Stomach (tissue), 9 donors: Measurements from ENCODE around the gene GPD2. TPM values are rescaled to one million over a fixed set of nuclear protein-coding genes. Genes with fewer than 3 reads are reported as not detected.
A peak's percentile ranks its signal among the peaks of the same experiment; 100 is the strongest.

Experiments
- DNase-seq, 2 donors: peaks; one replicate each; pipeline versions ENCODE4 v3.0.0 to v3.0.0-alpha.2; 2013 to 2019
- H3K27ac ChIP-seq, 5 donors: fragments of 200-600 bp in 4 of 5; sonication (generic) in 4 of 5; one replicate each; pipeline ENCODE4 v1.5.1; 2013 to 2019; ENCODE audit warnings: mild to moderate bottlenecking in 1 of 5, moderate library complexity in 1 of 5
- H3K27me3 ChIP-seq, 3 donors: fragments of 200-600 bp; sonication (generic); one replicate each; pipeline ENCODE4 v1.5.1; 2017 to 2019; ENCODE audit warnings: mixed run types in 1 of 3
- H3K36me3 ChIP-seq, 4 donors: fragments of 200-600 bp; sonication (generic); 1 replicate in 3 of 4; 2 replicates in 1 of 4; pipeline ENCODE4 v1.5.1; 2016 to 2019
- H3K4me1 ChIP-seq, 4 donors: fragments of 200-600 bp; sonication (generic); one replicate each; pipeline ENCODE4 v1.5.1; 2016 to 2019
- H3K4me3 ChIP-seq, 4 donors: fragments of 200-600 bp; sonication (generic) in 3 of 4; one replicate each; pipeline ENCODE4 v1.5.1; 2016 to 2019; ENCODE audit warnings: mild to moderate bottlenecking in 1 of 4
- H3K9me3 ChIP-seq, 4 donors: fragments of 200-600 bp; sonication (generic); one replicate each; pipeline ENCODE4 v1.5.1; 2016 to 2019
- CTCF ChIP-seq, 7 experiments: fragments of 450-650 bp in 4 of 7; fragments of 200-600 bp in 3 of 7; sonication (generic) in 3 of 7; IDR thresholded peaks; one replicate each; pipeline ENCODE4 v1.5.1; 2016 to 2019; ENCODE audit warnings: antibody characterized with exemption in 7 of 7, control low read depth in 2 of 7, mild to moderate bottlenecking in 1 of 7
- EP300 ChIP-seq: sonication (generic); formaldehyde crosslinking; IDR thresholded peaks from one replicate; pipeline ENCODE4 v1.6.1; 2017; ENCODE audit warnings: antibody characterized with exemption
- POLR2A ChIP-seq, 4 donors: fragments of 450-650 bp; IDR thresholded peaks; one replicate each; pipeline ENCODE4 v1.6.1; 2016; ENCODE audit warnings: antibody characterized with exemption in 4 of 4, control low read depth in 2 of 4, mild to moderate bottlenecking in 1 of 4, moderate library complexity in 1 of 4
- POLR2AphosphoS5 ChIP-seq, 3 donors: sonication (generic); formaldehyde crosslinking; IDR thresholded peaks; one replicate each; pipeline ENCODE4 v1.6.1; 2016; ENCODE audit warnings: antibody characterized with exemption in 3 of 3
- WGBS, 5 donors: extraction: QIAGEN DNeasy Blood & Tissue Kit in 3 of 5; methylation state at CpG; one replicate each; pipeline versions ENCODE4 v1.1.5 to v1.1.7; 2013 to 2018; 5-methylcytosine and 5-hydroxymethylcytosine counted together
- intact Hi-C: fragments of 100-400 bp; cut with DNase I; formaldehyde crosslinking; loops from one replicate; pipeline ENCODE4 v1.15.1; 2023; ENCODE audit warnings: low total_unique reads
- polyA plus RNA-seq, 3 donors: library from polyadenylated mRNA; stranded (reverse); fragments of 200-250 nt; gene quantifications; one replicate each; pipeline ENCODE4 v1.2.3, GENCODE V29; 2013
- total RNA-seq, 5 donors: library from RNA; depleted of rRNA; stranded (reverse); fragments of >200 nt; gene quantifications; one replicate each; pipeline versions ENCODE4 v1.1.0 to v1.2.3, GENCODE V29; 2014 to 2016
- donor health status: healthy with polysubstance abuse.
- donor health status: Bipolar disorder and iron deficiency.
- donor health status: healthy.

Gene GPD2
- total and polyA plus RNA-seq, 8 donors, result 6.2 to 254 (median 11.5) TPM

- no peak overlapping the region for H3K27ac ChIP-seq
- H3K4me1 ChIP-seq, result peaks cover 5 to 31% (median 9%) of the 10 kb centered on the region in 4 donors
- H3K9me3 ChIP-seq, result no peaks in the 10 kb centered on the region
- H3K36me3 ChIP-seq, result peaks cover 0 to 7% (median 4%) of the 10 kb centered on the region in 4 donors
- no peaks in the 10 kb centered on the region for H3K27me3 ChIP-seq
- DNase-seq, result no peak
- intact Hi-C loops, result no loop called here
- TF ChIP-seq CTCF (IDR thresholded peaks at IDR 0.05) (no peak), POLR2AphosphoS5 (IDR thresholded peaks at IDR 0.05) (no peak), EP300 (no peak), POLR2A (IDR thresholded peaks at IDR 0.05) (no peak)
- H3K4me3 ChIP-seq, result no peak overlapping the region
These were observed 45.1 kb downstream of the GPD2 start for GRCh38 chr2:156481312-156481711.

- Histone ChIP-seq H3K27me3 (no peaks in the 10 kb centered on the region), H3K4me1 (peaks cover 0 to 17% (median 2%) of the 10 kb centered on the region in 4 donors), H3K36me3 (peaks cover 0 to 7% (median 4%) of the 10 kb centered on the region in 4 donors), H3K4me3 (no peak overlapping the region), H3K9me3 (no peaks in the 10 kb centered on the region), H3K27ac (peak overlapping the region in 2 of 5 donors; percentile 20 to 52)
- intact Hi-C loops, result no loop called here
- 12 to 38% (median 27%) methylated on average over 3 of the region's 3 CpGs for WGBS, 5 donors
- TF ChIP-seq POLR2AphosphoS5 (IDR thresholded peaks at IDR 0.05) (no peak), CTCF (IDR thresholded peaks at IDR 0.05) (no peak), POLR2A (IDR thresholded peaks at IDR 0.05) (no peak)
- peak in 1 of 2 donors; percentile 38 for DNase-seq
These were observed 47.6 kb downstream of the GPD2 start for GRCh38 chr2:156483741-156484173.

GRCh38 chr2:156486147-156486546, 50.0 kb downstream of the GPD2 start:
- TF ChIP-seq POLR2A (IDR thresholded peaks at IDR 0.05), result no peak
- TF ChIP-seq CTCF (IDR thresholded peaks at IDR 0.05), result no peak
- no peak for TF ChIP-seq POLR2AphosphoS5 (IDR thresholded peaks at IDR 0.05)
- no peak for TF ChIP-seq EP300
- intact Hi-C loops, result no loop called here

GRCh38 chr2:156486614-156487013, 50.4 kb downstream of the GPD2 start:
- WGBS, 5 donors, result 94 to 97% (median 95%) methylated on average over 2 of the region's 2 CpGs
- Histone ChIP-seq H3K9me3 (no peaks in the 10 kb centered on the region), H3K27ac (no peak overlapping the region), H3K4me1 (peaks cover 8 to 32% (median 14%) of the 10 kb centered on the region in 4 donors), H3K4me3 (no peak overlapping the region), H3K27me3 (no peaks in the 10 kb centered on the region), H3K36me3 (no peaks in the 10 kb centered on the region)
- DNase-seq, result no peak
- TF ChIP-seq POLR2A (IDR thresholded peaks at IDR 0.05) (no peak), CTCF (IDR thresholded peaks at IDR 0.05) (no peak), POLR2AphosphoS5 (IDR thresholded peaks at IDR 0.05) (no peak), EP300 (no peak)
- intact Hi-C loops, result no loop called here

More at GRCh38 chr2:156486147-156486546, 50.0 kb downstream of the GPD2 start:
- no peak overlapping the region for H3K27ac ChIP-seq
- H3K4me3 ChIP-seq, result no peak overlapping the region
- 58 to 67% (median 63%) methylated on average over 4 of the region's 4 CpGs for WGBS, 5 donors
- no peaks in the 10 kb centered on the region for H3K9me3 ChIP-seq
- H3K27me3 ChIP-seq, result no peaks in the 10 kb centered on the region
- no peaks in the 10 kb centered on the region for H3K36me3 ChIP-seq
- peaks cover 8 to 27% (median 12%) of the 10 kb centered on the region in 4 donors for H3K4me1 ChIP-seq
- no peak for DNase-seq
